NT2/D1 (cell line): Measurements from ENCODE around the gene ADGRB3.

Experiments
- DNase-seq: peaks from one replicate; pipeline ENCODE4 v3.0.0-alpha.2; 2011; ENCODE audit warnings: low read depth, low spot score
- H3K27me3 ChIP-seq: 2 replicates; pipeline ENCODE4 v1.6.0; 2011; ENCODE audit warnings: mild to moderate bottlenecking; ENCODE audit not compliant: insufficient read length, insufficient read depth
- H3K36me3 ChIP-seq: 2 replicates; pipeline ENCODE4 v1.6.1; 2011; ENCODE audit warnings: mild to moderate bottlenecking, low read length, mixed read lengths; ENCODE audit not compliant: insufficient read depth, insufficient read length
- H3K4me1 ChIP-seq: 2 replicates; pipeline ENCODE4 v1.5.1; 2011; ENCODE audit not compliant: insufficient read depth, insufficient read length
- H3K4me3 ChIP-seq: 2 replicates; pipeline ENCODE4 v1.5.1; 2011; ENCODE audit warnings: low read depth; ENCODE audit not compliant: insufficient read length
- H3K9ac ChIP-seq: 2 replicates; pipeline ENCODE4 v1.6.0; 2011; ENCODE audit warnings: low read depth; ENCODE audit not compliant: insufficient read length
- H3K9me3 ChIP-seq: 2 replicates; pipeline ENCODE4 v1.5.1; 2011; ENCODE audit warnings: mild to moderate bottlenecking, low read length; ENCODE audit not compliant: insufficient read depth
- SUZ12 ChIP-seq: IDR thresholded peaks from 2 replicates; pipeline ENCODE4 v1.6.1; 2011; ENCODE audit not compliant: insufficient read length, insufficient read depth; ENCODE audit errors: extremely low read depth
- YY1 ChIP-seq: IDR thresholded peaks from 2 replicates; pipeline ENCODE4 v1.6.1; 2011; ENCODE audit not compliant: insufficient read length, insufficient read depth
- ZNF274 ChIP-seq: IDR thresholded peaks from 2 replicates; pipeline ENCODE4 v1.6.1; 2011; ENCODE audit warnings: mild to moderate bottlenecking, low read depth, low read length

Gene ADGRB3

GRCh38 chr6:69392745-69393144, 757.7 kb downstream of the ADGRB3 start:
- Histone ChIP-seq H3K4me3 (no peak overlapping the region), H3K36me3 (no peaks in the 10 kb centered on the region), H3K9ac (no peak overlapping the region), H3K9me3 (no peaks in the 10 kb centered on the region), H3K4me1 (no peaks in the 10 kb centered on the region), H3K27me3 (no peaks in the 10 kb centered on the region)
- no peak for TF ChIP-seq ZNF274
- no peak for TF ChIP-seq SUZ12
- no peak for TF ChIP-seq YY1
- DNase-seq, result no peak

- Histone ChIP-seq H3K36me3 (no peaks in the 10 kb centered on the region), H3K9me3 (no peaks in the 10 kb centered on the region), H3K4me3 (no peak overlapping the region), H3K9ac (no peak overlapping the region), H3K4me1 (no peaks in the 10 kb centered on the region), H3K27me3 (no peaks in the 10 kb centered on the region)
- TF ChIP-seq ZNF274 (no peak), SUZ12 (no peak), YY1 (no peak)
- DNase-seq, result no peak
Observed at GRCh38 chr6:69398311-69398710, 763.2 kb downstream of the ADGRB3 start.

DNA sequence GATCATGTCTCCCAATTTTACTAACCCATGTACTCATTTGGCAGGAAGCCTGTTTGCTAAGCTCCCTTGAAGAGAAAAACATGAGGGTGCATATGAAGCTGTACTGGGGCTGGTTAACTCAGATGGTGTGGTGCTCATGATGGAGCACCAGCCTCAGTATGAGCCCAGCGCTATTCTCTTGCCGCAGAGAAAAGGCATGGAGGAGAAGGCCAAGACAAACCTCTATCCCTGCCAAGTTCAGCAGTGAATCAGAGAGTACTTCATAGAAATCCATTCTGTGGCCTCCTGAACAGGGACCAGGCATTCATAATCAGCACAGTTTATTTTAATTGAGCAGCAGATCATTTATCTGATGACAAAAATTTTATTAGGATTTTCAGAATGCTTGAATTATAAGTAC, 763.6 kb downstream of the ADGRB3 start:
- TF ChIP-seq ZNF274, result no peak
- TF ChIP-seq YY1, result no peak
- TF ChIP-seq SUZ12, result no peak

GRCh38 chr6:69408886-69409285, 773.8 kb downstream of the ADGRB3 start:
- Histone ChIP-seq H3K4me1 (no peaks in the 10 kb centered on the region), H3K9ac (no peak overlapping the region), H3K9me3 (no peaks in the 10 kb centered on the region), H3K27me3 (no peaks in the 10 kb centered on the region), H3K36me3 (no peaks in the 10 kb centered on the region), H3K4me3 (no peak overlapping the region)
- TF ChIP-seq SUZ12 (no peak), ZNF274 (no peak)
- DNase-seq, result no peak

More for the DNA sequence above, 763.6 kb downstream of the ADGRB3 start:
- Histone ChIP-seq H3K36me3 (no peaks in the 10 kb centered on the region), H3K4me1 (no peaks in the 10 kb centered on the region), H3K9me3 (no peaks in the 10 kb centered on the region), H3K27me3 (no peaks in the 10 kb centered on the region), H3K9ac (no peak overlapping the region), H3K4me3 (no peak overlapping the region)
- no peak for DNase-seq

- Histone ChIP-seq H3K27me3 (no peaks in the 10 kb centered on the region), H3K36me3 (no peaks in the 10 kb centered on the region), H3K4me1 (no peaks in the 10 kb centered on the region), H3K9ac (no peak overlapping the region), H3K9me3 (no peaks in the 10 kb centered on the region), H3K4me3 (no peak overlapping the region)
- no peak for TF ChIP-seq YY1
- no peak for TF ChIP-seq ZNF274
- no peak for TF ChIP-seq SUZ12
- DNase-seq, result no peak
Observed at GRCh38 chr6:69416776-69417175, 781.7 kb downstream of the ADGRB3 start.

- no peak for TF ChIP-seq SUZ12
- no peak for TF ChIP-seq ZNF274
- TF ChIP-seq YY1, result no peak
- Histone ChIP-seq H3K4me1 (no peaks in the 10 kb centered on the region), H3K9ac (no peak overlapping the region), H3K4me3 (no peak overlapping the region), H3K36me3 (no peaks in the 10 kb centered on the region), H3K9me3 (no peaks in the 10 kb centered on the region), H3K27me3 (no peaks in the 10 kb centered on the region)
- DNase-seq, result no peak
Observed at GRCh38 chr6:69421269-69421668, 786.2 kb downstream of the ADGRB3 start.

DNA sequence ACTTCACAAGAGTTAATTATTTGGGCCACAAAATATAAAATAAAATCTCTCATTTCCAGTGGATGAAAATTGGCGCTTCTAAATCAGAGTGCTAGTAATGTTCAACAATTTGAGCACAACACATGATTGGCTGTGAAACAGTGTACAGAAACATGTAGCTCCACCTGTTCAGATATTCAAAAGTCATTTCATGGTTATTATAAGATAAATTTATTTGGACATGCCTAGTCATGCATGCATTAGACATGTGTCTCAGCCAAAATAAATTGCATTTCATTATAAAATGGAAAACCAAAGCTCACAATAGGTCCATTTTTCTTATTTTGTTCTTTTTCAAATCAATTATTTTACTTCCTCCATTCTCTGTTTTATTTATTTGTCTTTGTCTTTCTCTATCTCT, 786.9 kb downstream of the ADGRB3 start:
- Histone ChIP-seq H3K9me3 (no peaks in the 10 kb centered on the region), H3K9ac (no peak overlapping the region), H3K27me3 (no peaks in the 10 kb centered on the region), H3K36me3 (no peaks in the 10 kb centered on the region), H3K4me3 (no peak overlapping the region), H3K4me1 (no peaks in the 10 kb centered on the region)
- no peak for DNase-seq
- TF ChIP-seq YY1, result no peak
- no peak for TF ChIP-seq SUZ12
- TF ChIP-seq ZNF274, result no peak

DNA sequence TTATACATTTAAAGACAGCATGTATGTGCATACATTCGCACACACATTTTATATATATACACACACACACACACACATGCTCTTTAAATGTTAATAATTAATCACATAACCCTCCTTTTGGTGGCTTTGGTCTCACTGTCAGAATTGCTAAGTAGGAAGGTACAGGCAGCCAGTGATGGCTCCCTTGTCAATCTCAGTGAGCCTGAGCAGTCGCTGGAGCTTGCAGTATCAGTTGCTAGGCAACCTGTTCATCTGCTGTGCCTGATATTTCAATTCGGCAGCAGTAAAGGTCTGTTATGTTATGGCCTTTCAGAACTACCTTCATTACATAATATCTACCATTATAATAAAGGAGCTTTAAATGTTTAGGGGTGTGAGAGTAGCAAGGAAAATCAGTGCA, 787.4 kb downstream of the ADGRB3 start:
- Histone ChIP-seq H3K27me3 (no peaks in the 10 kb centered on the region), H3K36me3 (no peaks in the 10 kb centered on the region), H3K9ac (no peak overlapping the region), H3K4me3 (no peak overlapping the region), H3K4me1 (no peaks in the 10 kb centered on the region), H3K9me3 (no peaks in the 10 kb centered on the region)
- no peak for DNase-seq
- TF ChIP-seq SUZ12, result no peak
- TF ChIP-seq ZNF274, result no peak
- no peak for TF ChIP-seq YY1
